ENCODE results near the gene C2orf81. TPM values are rescaled to one million over a fixed set of nuclear protein-coding genes. Genes with fewer than 3 reads are reported as not detected.

The C2orf81 gene
- polyA plus RNA-seq, 1 donor from 2014 or later, result 3.3 TPM

- no peak overlapping the region for H3K9ac ChIP-seq (ENCODE audit: low read length)
- TF ChIP-seq REST (IDR thresholded peaks at IDR 0.05; ENCODE audit: borderline replicate concordance) (no peak), EZH2 (IDR thresholded peaks at IDR 0.05; ENCODE audit: borderline replicate concordance, insufficient read depth, low read length, poor library complexity, severe bottlenecking) (no peak), SMC3 (conservative IDR thresholded peaks at IDR 0.05; ENCODE audit: poor library complexity) (no peak), POLR2AphosphoS5 (IDR thresholded peaks at IDR 0.05) (no peak), CTCF (IDR thresholded peaks at IDR 0.05; ENCODE audit: poor library complexity, severe bottlenecking) (no peak), MXI1 (conservative IDR thresholded peaks at IDR 0.05; ENCODE audit: poor library complexity, severe bottlenecking) (no peak), TAF1 (IDR thresholded peaks at IDR 0.05; ENCODE audit: low read depth) (no peak), RAD21 (conservative IDR thresholded peaks at IDR 0.05) (no peak), EP300 (conservative IDR thresholded peaks at IDR 0.05; ENCODE audit: poor library complexity, severe bottlenecking) (no peak)
- H3F3A ChIP-seq (ENCODE audit: insufficient read depth, low read length, poor library complexity, severe bottlenecking), result no peaks in the 10 kb centered on the region
- H3K9me2 ChIP-seq (ENCODE audit: insufficient read depth, low read length), result no peaks in the 10 kb centered on the region
- H3K9me3 ChIP-seq (ENCODE audit: low read length), result no peaks in the 10 kb centered on the region
- no peaks in the 10 kb centered on the region for H3K79me2 ChIP-seq (replicated peaks; ENCODE audit: insufficient read depth, low read length)
- H3K4me2 ChIP-seq (ENCODE audit: low read length), result no peak overlapping the region
- no peak overlapping the region for H3K27ac ChIP-seq (ENCODE audit: low read length)
- H3K27me3 ChIP-seq (ENCODE audit: insufficient read depth, low read depth, low read length), result no peaks in the 10 kb centered on the region
- no peak overlapping the region for H2AFZ ChIP-seq (ENCODE audit: low read depth, low read length)
- H3K36me3 ChIP-seq (ENCODE audit: insufficient read depth, low read length), result no peaks in the 10 kb centered on the region
- H4K20me1 ChIP-seq (ENCODE audit: insufficient read depth), result no peaks in the 10 kb centered on the region
- H3K4me3 ChIP-seq (ENCODE audit: low read length), result no peak overlapping the region
Observed at GRCh38 chr2:74417197-74417596, 4.2 kb downstream of the C2orf81 start.

- Histone ChIP-seq H3K36me3 (ENCODE audit: insufficient read depth, low read length) (no peaks in the 10 kb centered on the region), H4K20me1 (ENCODE audit: insufficient read depth) (no peaks in the 10 kb centered on the region), H2AFZ (ENCODE audit: low read depth, low read length) (no peak overlapping the region), H3K79me2 (replicated peaks; ENCODE audit: insufficient read depth, low read length) (no peaks in the 10 kb centered on the region), H3K9me2 (ENCODE audit: insufficient read depth, low read length) (no peaks in the 10 kb centered on the region), H3F3A (ENCODE audit: insufficient read depth, low read length, poor library complexity, severe bottlenecking) (no peaks in the 10 kb centered on the region), H3K27ac (ENCODE audit: low read length) (no peak overlapping the region), H3K9me3 (ENCODE audit: low read length) (no peaks in the 10 kb centered on the region), H3K27me3 (ENCODE audit: insufficient read depth, low read depth, low read length) (no peaks in the 10 kb centered on the region), H3K4me2 (ENCODE audit: low read length) (no peak overlapping the region), H3K4me3 (ENCODE audit: low read length) (no peak overlapping the region), H3K9ac (ENCODE audit: low read length) (no peak overlapping the region)
- TF ChIP-seq REST (IDR thresholded peaks at IDR 0.05; ENCODE audit: borderline replicate concordance) (no peak), EZH2 (IDR thresholded peaks at IDR 0.05; ENCODE audit: borderline replicate concordance, insufficient read depth, low read length, poor library complexity, severe bottlenecking) (no peak), EP300 (conservative IDR thresholded peaks at IDR 0.05; ENCODE audit: poor library complexity, severe bottlenecking) (no peak), CTCF (IDR thresholded peaks at IDR 0.05; ENCODE audit: poor library complexity, severe bottlenecking) (no peak), MXI1 (conservative IDR thresholded peaks at IDR 0.05; ENCODE audit: poor library complexity, severe bottlenecking) (no peak), POLR2AphosphoS5 (IDR thresholded peaks at IDR 0.05) (no peak), TAF1 (IDR thresholded peaks at IDR 0.05; ENCODE audit: low read depth) (no peak), RAD21 (conservative IDR thresholded peaks at IDR 0.05) (no peak), SMC3 (conservative IDR thresholded peaks at IDR 0.05; ENCODE audit: poor library complexity) (no peak)
Observed at GRCh38 chr2:74416778-74417177, 4.6 kb downstream of the C2orf81 start.

All from neural cell (in vitro differentiated cells).